Lower lobe of right lung (tissue), 2 donors: ENCODE results near the gene TBL2. TPM values are rescaled to one million over a fixed set of nuclear protein-coding genes. Genes with fewer than 3 reads are reported as not detected.
"Not testable (repeated sequence)": the region's sequence is repeated elsewhere in the genome, so short reads cannot be mapped to it uniquely, and the experiment has no call there.

Source experiments
- ATAC-seq, 2 donors: fragments of 200-7000 bp; cut with Tn5 transposase; one replicate each; pipeline ENCODE4 v1.9.1; 2020 to 2022; ENCODE audit warnings: mild to moderate bottlenecking in 2 of 2, moderate library complexity in 2 of 2
- DNase-seq: peaks from one replicate; pipeline ENCODE4 v3.0.0-alpha.2; 2020
- H3K27ac ChIP-seq: fragments of 200-600 bp; one replicate; pipeline ENCODE4 v1.8.0; 2022
- H3K27me3 ChIP-seq: fragments of 200-600 bp; one replicate; pipeline ENCODE4 v1.8.0; 2022; ENCODE audit warnings: low read depth
- H3K36me3 ChIP-seq: fragments of 200-600 bp; one replicate; pipeline ENCODE4 v1.8.0; 2022; ENCODE audit warnings: mild to moderate bottlenecking
- H3K4me1 ChIP-seq: fragments of 200-600 bp; one replicate; pipeline ENCODE4 v1.8.0; 2022
- H3K4me3 ChIP-seq: fragments of 200-600 bp; one replicate; pipeline ENCODE4 v1.8.0; 2022; ENCODE audit warnings: mild to moderate bottlenecking
- H3K9me3 ChIP-seq: fragments of 200-600 bp; one replicate; pipeline ENCODE4 v1.8.0; 2022
- intact Hi-C: fragments of 100-400 bp; cut with DNase I; formaldehyde crosslinking; loops from one replicate; pipeline ENCODE4 v1.11.0; 2022
- total RNA-seq: library from RNA; stranded (reverse); fragmentation: NEBNext Ultra II Directional; extraction: Animal tissue kit (Norgen Biotek cat#: 25700); gene quantifications from one replicate; pipeline ENCODE4 v1.2.1, GENCODE V29; 2021
- TF ChIP-seq, protein P1 (sequence below): fragments of 200-600 bp; IDR thresholded peaks from one replicate; pipeline ENCODE4 v1.8.0; 2022; ENCODE audit warnings: antibody characterized with exemption, mild to moderate bottlenecking
- donor health status: DM: no; HTN: yes; CAD: no; lungs with severe emphysema.

TBL2 gene
- total RNA-seq, 1 donor from 2014 or later: 27.9 TPM

DNA sequence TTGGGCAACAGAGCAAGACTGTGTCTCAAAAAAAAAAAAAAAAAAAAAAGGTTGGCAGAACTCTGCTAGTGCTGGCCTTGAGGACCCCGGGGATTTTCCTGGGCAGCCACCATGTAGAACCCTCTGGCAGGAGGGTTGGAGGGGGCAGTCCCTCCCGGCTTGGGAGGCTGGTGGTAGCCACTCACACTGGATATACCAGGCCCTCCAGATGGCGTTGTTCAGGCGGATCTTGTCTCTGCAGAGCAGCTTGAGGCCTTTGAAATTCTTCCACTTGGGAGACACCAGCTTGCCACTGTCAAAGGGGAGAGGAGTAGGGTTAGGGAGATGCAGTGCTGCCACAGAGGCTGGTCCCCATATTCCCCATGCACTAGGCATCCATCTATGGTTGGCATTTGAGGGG, 37.5 kb upstream of the TBL2 start:
- Histone ChIP-seq H3K27me3 (peaks cover 24% of the 10 kb centered on the region), H3K36me3 (no peaks in the 10 kb centered on the region), H3K4me1 (no peaks in the 10 kb centered on the region), H3K27ac (no peak overlapping the region), H3K9me3 (no peaks in the 10 kb centered on the region), H3K4me3 (no peak overlapping the region)
- no peak for DNase-seq
- intact Hi-C loops: no loop called here
- ATAC-seq: no peak
- TF ChIP-seq, protein P1, sequence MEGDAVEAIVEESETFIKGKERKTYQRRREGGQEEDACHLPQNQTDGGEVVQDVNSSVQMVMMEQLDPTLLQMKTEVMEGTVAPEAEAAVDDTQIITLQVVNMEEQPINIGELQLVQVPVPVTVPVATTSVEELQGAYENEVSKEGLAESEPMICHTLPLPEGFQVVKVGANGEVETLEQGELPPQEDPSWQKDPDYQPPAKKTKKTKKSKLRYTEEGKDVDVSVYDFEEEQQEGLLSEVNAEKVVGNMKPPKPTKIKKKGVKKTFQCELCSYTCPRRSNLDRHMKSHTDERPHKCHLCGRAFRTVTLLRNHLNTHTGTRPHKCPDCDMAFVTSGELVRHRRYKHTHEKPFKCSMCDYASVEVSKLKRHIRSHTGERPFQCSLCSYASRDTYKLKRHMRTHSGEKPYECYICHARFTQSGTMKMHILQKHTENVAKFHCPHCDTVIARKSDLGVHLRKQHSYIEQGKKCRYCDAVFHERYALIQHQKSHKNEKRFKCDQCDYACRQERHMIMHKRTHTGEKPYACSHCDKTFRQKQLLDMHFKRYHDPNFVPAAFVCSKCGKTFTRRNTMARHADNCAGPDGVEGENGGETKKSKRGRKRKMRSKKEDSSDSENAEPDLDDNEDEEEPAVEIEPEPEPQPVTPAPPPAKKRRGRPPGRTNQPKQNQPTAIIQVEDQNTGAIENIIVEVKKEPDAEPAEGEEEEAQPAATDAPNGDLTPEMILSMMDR: no peak

DNA sequence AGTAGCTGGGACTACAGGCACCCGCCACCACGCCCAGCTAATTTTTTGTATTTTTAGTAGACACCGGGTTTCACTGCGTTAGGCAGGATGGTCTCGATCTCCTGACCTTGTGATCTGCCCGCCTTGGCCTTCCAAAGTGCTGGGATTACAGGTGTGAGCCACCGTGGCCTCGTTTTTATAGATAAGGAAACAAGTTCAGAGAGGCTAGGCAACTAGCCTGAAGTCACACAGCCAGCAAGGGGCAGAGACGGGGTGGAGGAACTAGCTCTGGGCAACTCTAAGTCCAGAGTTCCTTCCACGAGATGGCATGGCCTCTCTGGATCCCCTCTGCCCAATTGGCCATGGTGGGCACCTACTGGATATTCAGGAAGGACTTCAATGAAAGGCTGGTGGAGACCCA, 36.6 kb upstream of the TBL2 start:
- H3K27ac ChIP-seq, H3K4me1 ChIP-seq, H3K9me3 ChIP-seq, H3K4me3 ChIP-seq, DNase-seq, ATAC-seq, H3K36me3 ChIP-seq, intact Hi-C loops: not testable (repeated sequence)
- H3K27me3 ChIP-seq: peaks cover 24% of the 10 kb centered on the region

DNA sequence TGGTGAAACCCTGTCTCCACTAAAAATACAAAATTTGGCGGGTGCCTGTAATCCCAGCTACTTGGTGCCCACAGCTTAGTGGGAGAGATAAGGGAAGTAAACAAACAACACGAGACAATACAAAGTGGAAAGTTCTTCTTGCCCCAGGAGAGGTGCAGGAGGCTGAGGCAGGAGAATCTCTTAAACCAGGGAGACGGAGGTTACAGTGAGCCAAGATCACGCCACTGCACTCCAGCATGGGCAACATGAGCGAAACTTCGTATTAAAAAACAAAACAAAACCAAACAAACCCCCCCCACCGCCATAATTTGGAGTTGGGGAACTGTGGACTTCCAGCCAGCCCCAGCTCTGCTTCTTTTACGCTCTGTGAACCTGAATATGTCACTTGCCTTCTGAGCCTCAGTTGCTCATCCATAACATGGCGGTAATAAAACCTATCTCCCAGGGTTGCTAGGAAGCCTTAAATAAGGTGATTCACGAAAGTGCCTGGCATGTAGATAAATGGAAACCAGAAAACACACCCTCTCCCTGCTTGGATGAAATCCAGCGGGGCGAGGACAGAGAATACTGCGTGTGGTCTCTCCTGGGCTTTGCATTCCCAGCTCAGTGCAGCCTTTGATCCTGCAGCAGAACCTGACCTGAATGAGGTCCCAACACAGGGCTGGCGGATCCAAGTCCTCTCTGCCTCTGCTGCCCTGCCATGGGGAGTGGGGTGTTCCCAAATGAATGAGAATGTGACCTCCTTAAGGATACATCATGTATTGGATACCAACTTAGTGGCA, 35.8 kb upstream of the TBL2 start:
- no peaks in the 10 kb centered on the region for H3K4me1 ChIP-seq
- H3K36me3 ChIP-seq: no peaks in the 10 kb centered on the region
- ATAC-seq (no peak), DNase-seq (no peak)
- H3K4me3 ChIP-seq: no peak overlapping the region
- H3K27me3 ChIP-seq: peaks cover 24% of the 10 kb centered on the region
- intact Hi-C loops: no loop called here
- H3K9me3 ChIP-seq: no peaks in the 10 kb centered on the region
- no peak overlapping the region for H3K27ac ChIP-seq
- TF ChIP-seq, protein P1: no peak

DNA sequence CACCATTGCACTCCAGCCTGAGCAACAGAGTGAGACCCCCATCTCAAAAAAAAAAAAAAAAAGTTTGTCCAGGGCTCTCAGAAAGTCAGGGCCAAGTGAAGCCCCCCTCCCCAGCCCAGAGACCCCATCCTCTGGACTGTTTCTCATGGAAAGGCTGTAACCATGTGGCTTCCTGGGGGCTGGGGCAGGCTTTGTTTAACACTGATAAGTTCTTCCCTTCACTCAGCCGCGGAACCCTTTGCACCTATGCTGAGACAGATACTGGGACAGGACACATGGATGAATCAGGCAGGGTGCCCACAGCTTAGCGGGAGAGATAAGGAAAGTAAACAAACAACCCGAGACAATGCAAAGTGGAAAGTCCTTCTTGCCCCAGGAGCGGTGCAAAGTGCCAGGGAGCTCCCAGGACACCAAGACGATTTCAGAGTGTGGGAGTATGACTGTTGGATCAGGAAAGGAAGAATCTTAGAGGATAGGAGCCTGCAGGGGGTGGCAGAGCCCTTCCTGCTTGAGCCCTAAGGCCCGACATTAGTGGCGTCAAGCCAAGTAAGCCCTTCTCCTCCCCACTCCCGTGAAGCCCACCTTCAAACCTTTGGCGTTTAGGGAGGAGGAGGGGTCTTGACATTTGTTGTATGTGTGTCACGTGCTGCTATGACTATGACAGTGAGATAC, 34.4 kb upstream of the TBL2 start:
- ATAC-seq (no peak), DNase-seq (no peak)
- H3K4me1 ChIP-seq: no peaks in the 10 kb centered on the region
- no peak overlapping the region for H3K4me3 ChIP-seq
- intact Hi-C loops: no loop called here
- no peaks in the 10 kb centered on the region for H3K36me3 ChIP-seq
- H3K27me3 ChIP-seq: peaks cover 24% of the 10 kb centered on the region
- no peak overlapping the region for H3K27ac ChIP-seq
- TF ChIP-seq, protein P1: no peak
- no peaks in the 10 kb centered on the region for H3K9me3 ChIP-seq

DNA sequence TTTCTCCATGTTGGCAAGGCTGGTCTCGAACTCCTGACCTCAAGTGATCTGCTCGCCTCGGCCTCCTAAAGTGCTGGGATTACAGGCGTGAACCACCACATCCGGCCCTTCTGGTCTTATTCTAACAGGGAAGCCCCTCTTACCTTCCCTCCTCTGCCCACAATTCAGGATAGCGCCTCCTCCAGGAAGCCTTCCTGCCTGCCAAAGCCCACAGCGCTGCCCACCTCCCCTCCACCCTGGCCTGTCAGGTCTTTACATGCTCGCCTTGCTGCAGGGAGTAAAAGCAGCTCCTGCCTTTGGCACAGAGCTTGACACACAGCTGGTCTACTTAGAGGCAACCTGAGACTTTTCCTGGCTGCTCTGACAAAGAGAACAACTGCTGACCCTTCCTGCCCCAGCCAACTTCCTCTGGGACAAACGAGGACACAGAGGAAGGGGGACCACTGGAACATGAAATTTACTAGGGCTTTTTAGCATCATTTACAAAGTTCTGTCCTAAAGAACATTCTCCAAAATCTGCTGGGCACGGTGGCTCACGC, 32.7 kb upstream of the TBL2 start:
- intact Hi-C loops: no loop called here

More for the DNA sequence above, 32.7 kb upstream of the TBL2 start:
- no peak overlapping the region for H3K27ac ChIP-seq
- H3K4me3 ChIP-seq: no peak overlapping the region
- no peaks in the 10 kb centered on the region for H3K36me3 ChIP-seq
- no peak for DNase-seq
- no peak for ATAC-seq
- H3K9me3 ChIP-seq: no peaks in the 10 kb centered on the region
- peaks cover 5% of the 10 kb centered on the region for H3K4me1 ChIP-seq
- H3K27me3 ChIP-seq: peaks cover 38% of the 10 kb centered on the region
- TF ChIP-seq, protein P1: no peak
